Right atrium auricular region (tissue), 2 donors: Measurements from ENCODE around the gene YARS2. TPM values are rescaled to one million over a fixed set of nuclear protein-coding genes. Genes with fewer than 3 reads are reported as not detected.

Source experiments
- DNase-seq: peaks from one replicate; pipeline ENCODE4 v3.0.0-alpha.2; 2019; ENCODE audit warnings: low spot score
- H3K27ac ChIP-seq, 2 donors: fragments of 200-600 bp; sonication (generic); 1 replicate in 1 of 2; 2 replicates in 1 of 2; pipeline ENCODE4 v1.5.1; 2016 to 2019
- H3K27me3 ChIP-seq, 2 donors: fragments of 200-600 bp; sonication (generic); one replicate each; pipeline versions ENCODE4 v1.5.1 to v1.6.0; 2017 to 2019
- H3K36me3 ChIP-seq: fragments of 200-600 bp; sonication (generic); one replicate; pipeline ENCODE4 v1.5.1; 2016
- H3K4me1 ChIP-seq, 2 donors: fragments of 200-600 bp; sonication (generic); one replicate each; pipeline versions ENCODE4 v1.5.1 to v1.6.0; 2017 to 2019
- H3K4me3 ChIP-seq, 2 donors: fragments of 200-600 bp; sonication (generic); 1 replicate in 1 of 2; 2 replicates in 1 of 2; pipeline ENCODE4 v1.5.1; 2017 to 2019; ENCODE audit warnings: mild to moderate bottlenecking in 1 of 2, moderate library complexity in 1 of 2
- H3K9me3 ChIP-seq, 2 donors: fragments of 200-600 bp; sonication (generic); one replicate each; pipeline ENCODE4 v1.5.1; 2019
- total RNA-seq, 2 donors: library from RNA; depleted of rRNA; stranded (reverse); fragments of >200 nt; gene quantifications; one replicate each; pipeline ENCODE4 v1.1.0, GENCODE V29; 2016
- TF ChIP-seq, protein P1 (sequence below), 2 donors: fragments of 200-600 bp; sonication (generic); IDR thresholded peaks; one replicate each; pipeline ENCODE4 v1.5.1; 2019; ENCODE audit warnings: antibody characterized with exemption in 2 of 2

YARS2 gene
- total RNA-seq, 2 donors from 2014 or later = 8.3 to 10.7 TPM

DNA sequence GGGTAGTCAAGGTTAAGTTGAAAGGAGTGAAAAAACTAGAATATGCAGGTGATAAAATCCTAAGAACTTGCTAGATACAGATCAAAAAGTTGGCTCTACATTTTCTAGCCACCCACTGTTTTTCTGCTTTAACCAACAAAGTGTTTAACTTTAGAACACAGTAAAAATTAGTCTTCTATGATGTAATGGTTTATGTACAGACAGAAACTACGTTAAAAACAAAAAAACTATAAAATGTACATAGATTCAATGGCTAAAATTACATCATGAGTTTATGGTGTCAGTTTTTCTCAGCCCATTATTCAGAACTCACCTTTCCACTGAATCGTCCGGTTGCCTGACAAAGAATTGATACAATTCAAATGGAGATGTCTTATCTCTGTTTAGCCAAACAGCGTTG lies 2.1 kb downstream of the YARS2 start:
- peaks cover 2 to 20% of the 10 kb centered on the region in 2 donors for H3K4me1 ChIP-seq
- H3K27ac ChIP-seq = no peak overlapping the region
- TF ChIP-seq, protein P1, sequence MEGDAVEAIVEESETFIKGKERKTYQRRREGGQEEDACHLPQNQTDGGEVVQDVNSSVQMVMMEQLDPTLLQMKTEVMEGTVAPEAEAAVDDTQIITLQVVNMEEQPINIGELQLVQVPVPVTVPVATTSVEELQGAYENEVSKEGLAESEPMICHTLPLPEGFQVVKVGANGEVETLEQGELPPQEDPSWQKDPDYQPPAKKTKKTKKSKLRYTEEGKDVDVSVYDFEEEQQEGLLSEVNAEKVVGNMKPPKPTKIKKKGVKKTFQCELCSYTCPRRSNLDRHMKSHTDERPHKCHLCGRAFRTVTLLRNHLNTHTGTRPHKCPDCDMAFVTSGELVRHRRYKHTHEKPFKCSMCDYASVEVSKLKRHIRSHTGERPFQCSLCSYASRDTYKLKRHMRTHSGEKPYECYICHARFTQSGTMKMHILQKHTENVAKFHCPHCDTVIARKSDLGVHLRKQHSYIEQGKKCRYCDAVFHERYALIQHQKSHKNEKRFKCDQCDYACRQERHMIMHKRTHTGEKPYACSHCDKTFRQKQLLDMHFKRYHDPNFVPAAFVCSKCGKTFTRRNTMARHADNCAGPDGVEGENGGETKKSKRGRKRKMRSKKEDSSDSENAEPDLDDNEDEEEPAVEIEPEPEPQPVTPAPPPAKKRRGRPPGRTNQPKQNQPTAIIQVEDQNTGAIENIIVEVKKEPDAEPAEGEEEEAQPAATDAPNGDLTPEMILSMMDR (IDR thresholded peaks at IDR 0.05) = no peak
- H3K9me3 ChIP-seq = no peaks in the 10 kb centered on the region
- H3K4me3 ChIP-seq = no peak overlapping the region
- no peak for DNase-seq
- H3K27me3 ChIP-seq = no peaks in the 10 kb centered on the region
- H3K36me3 ChIP-seq = peaks cover 44% of the 10 kb centered on the region

DNA sequence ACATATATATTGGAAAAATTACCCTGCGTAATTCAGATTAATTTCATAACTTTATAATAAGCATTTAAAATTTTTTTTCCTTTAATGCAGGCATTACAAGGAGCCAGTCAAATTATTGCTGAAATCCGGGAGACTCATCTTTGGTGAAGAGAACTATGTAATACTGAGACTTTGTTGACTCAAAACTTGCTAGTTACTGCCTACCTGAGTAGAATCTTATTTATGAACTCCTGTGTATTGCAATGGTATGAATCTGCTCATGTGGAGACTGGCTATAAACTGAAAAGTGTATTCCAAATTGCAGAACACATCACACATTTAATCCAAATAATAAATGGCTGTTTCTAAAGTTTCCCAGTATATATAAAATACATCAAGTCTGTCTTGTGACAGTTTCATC lies 12.4 kb downstream of the YARS2 start:
- Histone ChIP-seq H3K4me1 (no peaks in the 10 kb centered on the region), H3K27me3 (no peaks in the 10 kb centered on the region), H3K27ac (no peak overlapping the region), H3K9me3 (no peaks in the 10 kb centered on the region), H3K4me3 (no peak overlapping the region), H3K36me3 (peaks cover 73% of the 10 kb centered on the region)
- no peak for DNase-seq
- TF ChIP-seq, protein P1 (IDR thresholded peaks at IDR 0.05) = no peak

DNA sequence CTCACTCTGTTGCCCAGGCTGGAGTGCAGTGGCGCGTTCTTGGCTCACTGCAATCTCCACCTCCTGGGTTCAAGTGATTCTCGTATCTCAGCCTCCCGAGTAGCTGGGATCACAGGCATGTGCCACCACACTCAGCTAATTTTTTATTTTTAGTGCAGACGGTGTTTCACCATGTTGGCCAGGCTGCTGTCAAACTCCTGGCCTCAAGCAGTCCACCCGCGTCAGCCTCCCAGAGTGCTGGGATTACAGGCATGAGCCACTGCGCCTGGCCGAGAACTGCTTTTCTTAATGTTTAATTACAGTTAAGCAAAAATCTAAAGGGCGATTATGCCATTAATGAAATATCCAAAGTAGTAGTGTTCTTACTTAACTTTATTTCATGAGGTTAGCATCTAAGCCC lies 13.6 kb downstream of the YARS2 start:
- no peak for DNase-seq

DNA sequence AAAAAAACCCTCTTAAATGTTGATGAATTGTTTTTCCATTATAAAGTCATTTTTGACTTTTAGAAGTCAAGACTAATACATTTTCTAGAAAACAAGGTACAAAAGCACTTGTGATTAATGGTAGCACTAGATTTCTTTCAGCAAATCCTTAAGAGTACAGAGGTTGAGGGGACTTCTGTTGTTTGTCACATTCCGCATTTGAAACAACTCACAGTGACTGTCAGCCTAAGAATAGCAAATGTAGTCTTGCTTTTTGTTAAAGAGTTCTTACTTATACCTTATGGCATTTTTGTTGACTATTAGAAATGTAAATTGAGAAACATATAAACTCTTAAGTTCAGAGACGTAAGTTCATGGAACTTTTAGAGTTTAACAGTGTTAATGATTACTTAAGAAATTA lies 16.4 kb downstream of the YARS2 start:
- Histone ChIP-seq H3K4me3 (no peak overlapping the region), H3K27ac (no peak overlapping the region), H3K27me3 (no peaks in the 10 kb centered on the region), H3K4me1 (no peaks in the 10 kb centered on the region), H3K9me3 (no peaks in the 10 kb centered on the region), H3K36me3 (peaks cover 57% of the 10 kb centered on the region)
- no peak for DNase-seq
- TF ChIP-seq, protein P1 (IDR thresholded peaks at IDR 0.05) = no peak

More for the DNA sequence above, 13.6 kb downstream of the YARS2 start:
- no peak overlapping the region for H3K4me3 ChIP-seq
- TF ChIP-seq, protein P1 (IDR thresholded peaks at IDR 0.05) = no peak
- no peak overlapping the region for H3K27ac ChIP-seq
- H3K9me3 ChIP-seq = no peaks in the 10 kb centered on the region
- H3K36me3 ChIP-seq = peaks cover 67% of the 10 kb centered on the region
- no peaks in the 10 kb centered on the region for H3K27me3 ChIP-seq
- no peaks in the 10 kb centered on the region for H3K4me1 ChIP-seq

DNA sequence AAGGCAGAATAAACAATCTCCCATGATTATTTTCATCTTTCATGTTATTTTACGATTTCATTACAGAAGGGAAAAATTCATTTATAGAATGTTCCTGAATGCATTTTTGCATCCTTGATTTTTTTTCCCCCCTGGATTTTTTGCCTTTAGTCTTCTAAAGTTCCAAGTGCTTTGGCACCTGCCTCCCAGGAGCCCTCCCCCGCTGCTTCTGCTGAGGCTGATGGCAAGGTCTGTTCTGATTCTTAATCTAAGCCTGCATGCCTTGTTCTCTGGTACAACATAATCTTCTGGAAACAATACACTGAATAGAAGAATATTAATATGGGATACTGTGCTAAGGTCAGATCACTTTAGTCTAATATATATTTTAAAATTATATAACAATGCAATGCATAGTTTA lies 18.0 kb downstream of the YARS2 start:
- Histone ChIP-seq H3K9me3 (no peaks in the 10 kb centered on the region), H3K4me1 (no peaks in the 10 kb centered on the region), H3K36me3 (peaks cover 47% of the 10 kb centered on the region), H3K4me3 (no peak overlapping the region), H3K27me3 (no peaks in the 10 kb centered on the region), H3K27ac (no peak overlapping the region)
- DNase-seq = no peak
- TF ChIP-seq, protein P1 (IDR thresholded peaks at IDR 0.05) = no peak

DNA sequence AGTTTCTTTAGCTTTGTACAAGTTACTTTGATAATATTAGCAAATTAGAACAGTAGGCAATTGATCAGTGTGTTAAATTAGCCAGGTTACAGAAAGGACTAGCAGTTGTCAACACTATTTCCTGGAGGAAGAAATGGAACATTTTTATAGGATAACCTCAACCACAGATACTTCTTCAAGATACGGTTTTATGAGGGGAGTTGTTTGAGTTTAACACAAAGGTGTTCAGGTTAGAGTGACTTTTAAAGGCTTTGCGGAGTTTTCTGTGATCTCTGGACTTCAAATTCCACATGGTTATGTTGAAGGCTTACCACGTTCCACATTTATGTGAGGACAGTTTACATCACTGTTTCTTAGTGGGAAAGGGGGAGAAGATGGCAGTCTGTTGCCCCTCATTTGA lies 19.3 kb downstream of the YARS2 start:
- TF ChIP-seq, protein P1 (IDR thresholded peaks at IDR 0.05) = no peak
- no peaks in the 10 kb centered on the region for H3K4me1 ChIP-seq
- DNase-seq = no peak
- H3K9me3 ChIP-seq = no peaks in the 10 kb centered on the region
- H3K27me3 ChIP-seq = no peaks in the 10 kb centered on the region
- no peak overlapping the region for H3K4me3 ChIP-seq
- H3K36me3 ChIP-seq = peaks cover 48% of the 10 kb centered on the region
- H3K27ac ChIP-seq = no peak overlapping the region
